Measurements from ENCODE around the gene TADA2A.

The TADA2A gene

GRCh38 chr17:37523715-37524219 is 117.1 kb downstream of the TADA2A start:
- no peak for DNase-seq (ENCODE audit: low read depth)

- DNase-seq (ENCODE audit: low read depth) = no peak
These were observed 120.7 kb downstream of the TADA2A start for GRCh38 chr17:37527249-37527851.

Measured in activated T-helper 9 cell treated with anti-CD3 and anti-CD28 coated beads, Interleukin-2, amount 50 U/mL, for 16 hours (primary cell).